ENCODE measurements around the gene TTLL4. TPM values are rescaled to one million over a fixed set of nuclear protein-coding genes. Genes with fewer than 3 reads are reported as not detected.

TTLL4 gene
- total and polyA plus RNA-seq, 2 experiments from 2014 or later, result 53.5 to 77.8 TPM

GRCh38 chr2:218732761-218733158, 22.1 kb downstream of the TTLL4 start:
- H3F3A ChIP-seq (replicated peaks; ENCODE audit: low read depth), result no peaks in the 10 kb centered on the region
- H3K4me3 ChIP-seq, result no peak overlapping the region
- no peak overlapping the region for H2AFZ ChIP-seq
- no peaks in the 10 kb centered on the region for H3K9me2 ChIP-seq (ENCODE audit: insufficient read depth)
- no peak for ATAC-seq
- H3K9me3 Mint-ChIP-seq, result peaks cover 7% of the 10 kb centered on the region
- H3K4me1 ChIP-seq (ENCODE audit: insufficient read depth), result peaks cover 21% of the 10 kb centered on the region
- H3K36me3 Mint-ChIP-seq (ENCODE audit: low read depth), result peaks cover 29% of the 10 kb centered on the region
- peaks cover 24% of the 10 kb centered on the region for H4K20me1 ChIP-seq (replicated peaks; ENCODE audit: insufficient read depth)
- H3K79me2 ChIP-seq (replicated peaks; ENCODE audit: insufficient read depth), result peaks cover 73% of the 10 kb centered on the region
- no peaks in the 10 kb centered on the region for H3K27me3 ChIP-seq (ENCODE audit: insufficient read depth)
- peaks cover 32% of the 10 kb centered on the region for H3K4me1 Mint-ChIP-seq
- DNase-seq (ENCODE audit: low spot score), result no peak
- H3K36me3 ChIP-seq (ENCODE audit: insufficient read depth), result no peaks in the 10 kb centered on the region
- H3K27me3 Mint-ChIP-seq (ENCODE audit: insufficient read depth, low read depth, poor library complexity), result peaks cover 3% of the 10 kb centered on the region
- TF ChIP-seq STAT1 (IDR thresholded peaks at IDR 0.05; ENCODE audit: unreplicated experiment), result no peak
- TF ChIP-seq EZH2 (IDR thresholded peaks at IDR 0.05; ENCODE audit: low read depth, unreplicated experiment), result no peak
- TF ChIP-seq ZNF114 (CRISPR knock-in tag; IDR thresholded peaks at IDR 0.05), result no peak
- TF ChIP-seq ZNF331 (CRISPR knock-in tag; IDR thresholded peaks at IDR 0.05; ENCODE audit: low read depth), result no peak
- no peak for TF ChIP-seq ZNF462 (CRISPR knock-in tag; IDR thresholded peaks at IDR 0.05)
- TF ChIP-seq ETS1 (IDR thresholded peaks at IDR 0.05), result no peak
- no peak for TF ChIP-seq CREB1 (CRISPR knock-in tag; IDR thresholded peaks at IDR 0.05; ENCODE audit: low read depth)
- no peak for TF ChIP-seq POLR2AphosphoS5 (IDR thresholded peaks at IDR 0.05; ENCODE audit: low read depth)
- TF ChIP-seq JUNB (IDR thresholded peaks at IDR 0.05; ENCODE audit: unreplicated experiment), result no peak
- no peak for TF ChIP-seq NANOG (IDR thresholded peaks at IDR 0.05; ENCODE audit: borderline replicate concordance)
- no peak for TF ChIP-seq CTCF (conservative IDR thresholded peaks at IDR 0.05; ENCODE audit: low read depth in 2 of 2)
- TF ChIP-seq EZH2phosphoT487 (IDR thresholded peaks at IDR 0.05; ENCODE audit: unreplicated experiment), result no peak
- TF ChIP-seq REST (IDR thresholded peaks at IDR 0.05; ENCODE audit: unreplicated experiment), result no peak
- peak overlapping the region; percentile 91 for H3K27ac Mint-ChIP-seq
- peak overlapping the region; percentile 48 for H3K4me2 ChIP-seq
- H3K4me3 Mint-ChIP-seq, result no peak overlapping the region
- H3K27ac ChIP-seq (ENCODE audit: low read depth), result peak overlapping the region; percentile 84; the same call in 1 of the 2 replicates

Measured in GM23338 (cell line).